Endodermal cell (in vitro differentiated cells): ENCODE measurements around the gene PRSS36. TPM values are rescaled to one million over a fixed set of nuclear protein-coding genes. Genes with fewer than 3 reads are reported as not detected.

ENCODE experiments used
- DNase-seq: peaks from one replicate; pipeline ENCODE4 v3.0.0-alpha.2; 2017
- H3K27ac ChIP-seq: 2 replicates; pipeline ENCODE4 v1.5.1; 2013; ENCODE audit warnings: mild to moderate bottlenecking, low read depth, low read length, moderate library complexity
- H3K27me3 ChIP-seq: 2 replicates; pipeline ENCODE4 v1.6.1; 2013; ENCODE audit warnings: mild to moderate bottlenecking, low read length, moderate library complexity; ENCODE audit not compliant: insufficient read depth, control insufficient read depth, poor library complexity, severe bottlenecking
- H3K36me3 ChIP-seq: 2 replicates; pipeline ENCODE4 v1.7.0; 2013; ENCODE audit warnings: mild to moderate bottlenecking, low read length, moderate library complexity; ENCODE audit not compliant: control insufficient read depth, insufficient read depth
- H3K4me1 ChIP-seq: one replicate; pipeline ENCODE4 v1.7.0; 2013; ENCODE audit warnings: low read length; ENCODE audit not compliant: control insufficient read depth, insufficient read depth
- H3K4me3 ChIP-seq: 2 replicates; pipeline ENCODE4 v1.5.1; 2013; ENCODE audit warnings: mild to moderate bottlenecking, low read length, moderate library complexity
- H3K9ac ChIP-seq: 2 replicates; pipeline ENCODE4 v1.6.1; 2013; ENCODE audit warnings: mild to moderate bottlenecking, low read length, moderate library complexity; ENCODE audit not compliant: poor library complexity, severe bottlenecking; ENCODE audit errors: extremely low read depth
- H3K9me3 ChIP-seq: 2 replicates; pipeline ENCODE4 v1.6.1; 2013; ENCODE audit warnings: mild to moderate bottlenecking, low read length, moderate library complexity; ENCODE audit not compliant: control insufficient read depth
- H3K27ac Mint-ChIP-seq: 2 replicates; pipeline ENCODE4 v1.8.0; 2020; ENCODE audit warnings: mixed read lengths
- H3K27me3 Mint-ChIP-seq: 2 replicates; pipeline ENCODE4 v1.8.0; 2021; ENCODE audit warnings: mild to moderate bottlenecking, mixed read lengths; ENCODE audit not compliant: insufficient read depth
- H3K36me3 Mint-ChIP-seq: 2 replicates; pipeline ENCODE4 v1.8.0; 2020; ENCODE audit warnings: low read depth, mixed read lengths
- H3K4me1 Mint-ChIP-seq: 2 replicates; pipeline ENCODE4 v1.8.0; 2020; ENCODE audit warnings: mixed read lengths
- H3K4me3 Mint-ChIP-seq: 2 replicates; pipeline ENCODE4 v1.8.0; 2020; ENCODE audit warnings: mild to moderate bottlenecking, moderate library complexity, mixed read lengths
- H3K9me3 Mint-ChIP-seq: 2 replicates; pipeline ENCODE4 v1.8.0; 2020; ENCODE audit warnings: mild to moderate bottlenecking, mixed read lengths
- WGBS, 2 experiments: methylation state at CpG; one replicate each; pipeline versions ENCODE4 v1.1.5 to v1.1.7; 2013; ENCODE audit warnings: missing lambda C conversion rate in 2 of 2, mixed read lengths in 1 of 2; ENCODE audit not compliant: insufficient coverage in 1 of 2, insufficient read length in 1 of 2; 5-methylcytosine and 5-hydroxymethylcytosine counted together
- total RNA-seq, 2 donors: library from RNA; stranded (reverse); fragmentation: NEBNext Ultra II Directional in 1 of 2; extraction: Animal tissue kit (Norgen Biotek cat#: 25700) in 1 of 2; gene quantifications; 2 replicates in 1 of 2; 3 replicates in 1 of 2; pipeline ENCODE4 v1.2.1, GENCODE V29; 2021
- TF ChIP-seq, protein P1 (sequence below): fragments of 200-600 bp; sonication (generic); conservative IDR thresholded peaks from 2 replicates; pipeline ENCODE4 v1.5.0; 2021; ENCODE audit warnings: antibody characterized with exemption, mild to moderate bottlenecking

The PRSS36 gene
- total RNA-seq, 2 donors from 2014 or later: 0.22 to 0.71 TPM

GRCh38 chr16:31188450-31189411 lies 38.9 kb upstream of the PRSS36 start:
- Histone ChIP-seq H3K27me3 (no peaks in the 10 kb centered on the region), H3K9me3 (no peaks in the 10 kb centered on the region), H3K27ac (no peak overlapping the region), H3K4me1 (no peaks in the 10 kb centered on the region), H3K9ac (no peak overlapping the region), H3K4me3 (no peak overlapping the region), H3K36me3 (peaks cover 99% of the 10 kb centered on the region)
- WGBS, 2 experiments: 96 to 100% methylated on average over 2 to 3 of the region's 3 CpGs
- DNase-seq: no peak
- Mint-ChIP-seq H3K9me3 (no peaks in the 10 kb centered on the region), H3K27ac (peak overlapping the region; percentile 2), H3K4me3 (no peak overlapping the region), H3K4me1 (peaks cover 7% of the 10 kb centered on the region), H3K27me3 (no peaks in the 10 kb centered on the region), H3K36me3 (peaks cover 97% of the 10 kb centered on the region)
- TF ChIP-seq, protein P1, sequence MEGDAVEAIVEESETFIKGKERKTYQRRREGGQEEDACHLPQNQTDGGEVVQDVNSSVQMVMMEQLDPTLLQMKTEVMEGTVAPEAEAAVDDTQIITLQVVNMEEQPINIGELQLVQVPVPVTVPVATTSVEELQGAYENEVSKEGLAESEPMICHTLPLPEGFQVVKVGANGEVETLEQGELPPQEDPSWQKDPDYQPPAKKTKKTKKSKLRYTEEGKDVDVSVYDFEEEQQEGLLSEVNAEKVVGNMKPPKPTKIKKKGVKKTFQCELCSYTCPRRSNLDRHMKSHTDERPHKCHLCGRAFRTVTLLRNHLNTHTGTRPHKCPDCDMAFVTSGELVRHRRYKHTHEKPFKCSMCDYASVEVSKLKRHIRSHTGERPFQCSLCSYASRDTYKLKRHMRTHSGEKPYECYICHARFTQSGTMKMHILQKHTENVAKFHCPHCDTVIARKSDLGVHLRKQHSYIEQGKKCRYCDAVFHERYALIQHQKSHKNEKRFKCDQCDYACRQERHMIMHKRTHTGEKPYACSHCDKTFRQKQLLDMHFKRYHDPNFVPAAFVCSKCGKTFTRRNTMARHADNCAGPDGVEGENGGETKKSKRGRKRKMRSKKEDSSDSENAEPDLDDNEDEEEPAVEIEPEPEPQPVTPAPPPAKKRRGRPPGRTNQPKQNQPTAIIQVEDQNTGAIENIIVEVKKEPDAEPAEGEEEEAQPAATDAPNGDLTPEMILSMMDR: no peak

DNA sequence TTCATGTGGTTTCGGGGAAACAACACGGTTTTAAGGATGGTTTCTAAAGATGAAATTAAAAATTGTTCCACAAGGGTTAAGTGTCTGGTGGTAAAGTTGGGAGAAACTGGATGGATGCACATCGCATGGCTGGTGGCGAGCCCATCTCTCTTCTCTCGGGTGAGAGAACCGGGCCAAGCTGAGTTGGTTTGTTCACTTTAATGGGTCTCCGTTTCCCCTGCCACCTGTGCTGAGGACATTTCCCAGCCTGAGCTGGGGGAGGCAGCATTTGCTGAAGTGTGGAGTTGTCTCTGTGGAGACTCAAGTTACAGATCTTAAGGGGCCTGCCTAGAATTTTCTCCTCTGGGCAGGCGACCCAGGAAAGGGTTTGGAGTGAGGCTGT lies 37.9 kb upstream of the PRSS36 start:
- H3K27me3 ChIP-seq: no peaks in the 10 kb centered on the region
- Mint-ChIP-seq H3K9me3 (no peaks in the 10 kb centered on the region), H3K4me3 (no peak overlapping the region), H3K4me1 (peaks cover 12% of the 10 kb centered on the region), H3K27ac (peak overlapping the region; percentile 69), H3K27me3 (no peaks in the 10 kb centered on the region), H3K36me3 (peaks cover 98% of the 10 kb centered on the region)
- no peak overlapping the region for H3K4me3 ChIP-seq
- peaks cover 99% of the 10 kb centered on the region for H3K36me3 ChIP-seq
- no peaks in the 10 kb centered on the region for H3K4me1 ChIP-seq
- no peak overlapping the region for H3K27ac ChIP-seq
- H3K9ac ChIP-seq: no peak overlapping the region
- TF ChIP-seq, protein P1: peak; percentile 24
- DNase-seq: no peak
- WGBS, 2 experiments: 96 to 97% methylated on average over 5 to 8 of the region's 8 CpGs
- no peaks in the 10 kb centered on the region for H3K9me3 ChIP-seq

- peak overlapping the region; percentile 72 for H3K27ac Mint-ChIP-seq
- H3K36me3 Mint-ChIP-seq: peaks cover 99% of the 10 kb centered on the region
- 96 to 98% methylated on average over 10 of the region's 10 CpGs for WGBS, 2 experiments
- TF ChIP-seq, protein P1: no peak
- Histone ChIP-seq H3K27me3 (no peaks in the 10 kb centered on the region), H3K4me1 (no peaks in the 10 kb centered on the region), H3K9me3 (no peaks in the 10 kb centered on the region), H3K4me3 (no peak overlapping the region), H3K27ac (no peak overlapping the region), H3K9ac (no peak overlapping the region), H3K36me3 (peaks cover 99% of the 10 kb centered on the region)
- H3K27me3 Mint-ChIP-seq: no peaks in the 10 kb centered on the region
- no peaks in the 10 kb centered on the region for H3K9me3 Mint-ChIP-seq
- DNase-seq: no peak
- H3K4me3 Mint-ChIP-seq: no peak overlapping the region
- peaks cover 19% of the 10 kb centered on the region for H3K4me1 Mint-ChIP-seq
These were observed 37.3 kb upstream of the PRSS36 start for GRCh38 chr16:31186930-31187807.
